Measurements from ENCODE around the gene FGF8.

FGF8 gene

GRCh38 chr10:101775273-101776160 is at the start of gene FGF8:
TSS of gene FGF8 (minus strand) at chr10:101776114. CDS start at chr10:101775900, 214 bp downstream.
- H3K4me3 ChIP-seq (ENCODE audit: low read depth, low read length), result no peak within 1 kb of the TSS
- in situ Hi-C loops (cut with HindIII; ENCODE audit: low sequenced_read_pairs), result no loop called here
- no peak for TF ChIP-seq CTCF (IDR thresholded peaks at IDR 0.05; ENCODE audit: low read depth, low read length, missing control alignments)
- no peak for DNase-seq (ENCODE audit: low read depth)

- H3K4me3 ChIP-seq (ENCODE audit: low read depth, low read length), result no peak overlapping the region
- no peak for TF ChIP-seq CTCF (IDR thresholded peaks at IDR 0.05; ENCODE audit: low read depth, low read length, missing control alignments)
- DNase-seq (ENCODE audit: low read depth), result no peak
- in situ Hi-C loops (cut with HindIII; ENCODE audit: low sequenced_read_pairs), result no loop called here
Observed at GRCh38 chr10:101824736-101825135, 48.8 kb upstream of the FGF8 start.

GRCh38 chr10:101818872-101819633 is 43.1 kb upstream of the FGF8 start:
- peak overlapping the region; percentile 41 for H3K4me3 ChIP-seq (ENCODE audit: low read depth, low read length)
- in situ Hi-C loops (cut with HindIII; ENCODE audit: low sequenced_read_pairs), result loop anchor here (5.0 kb wide), 1 partner anchor 37 kb away; the partner anchor contains the start of gene NPM3
- no peak for TF ChIP-seq CTCF (IDR thresholded peaks at IDR 0.05; ENCODE audit: low read depth, low read length, missing control alignments)
- no peak for DNase-seq (ENCODE audit: low read depth)

- peak within 1 kb of the TSS; percentile 97 for H3K4me3 ChIP-seq (ENCODE audit: low read depth, low read length)
- DNase-seq (ENCODE audit: low read depth), result peak; percentile 100
- no peak for TF ChIP-seq CTCF (IDR thresholded peaks at IDR 0.05; ENCODE audit: low read depth, low read length, missing control alignments)
- in situ Hi-C loops (cut with HindIII; ENCODE audit: low sequenced_read_pairs), result loop anchor here (5.0 kb wide), 1 partner anchor 36 kb away; the partner anchor contains the start of gene NPM3
Observed at GRCh38 chr10:101818119-101818871, 42.4 kb upstream of the FGF8 start, which contains the start of gene OGA. TSS of gene OGA (minus strand) at chr10:101818444. CDS start at chr10:101818022, 422 bp downstream.

GRCh38 chr10:101817337-101818118 is 41.6 kb upstream of the FGF8 start:
- in situ Hi-C loops (cut with HindIII; ENCODE audit: low sequenced_read_pairs), result loop anchor here (5.0 kb wide), 1 partner anchor 35 kb away; the partner anchor contains the start of gene NPM3
- peak; percentile 92 for DNase-seq (ENCODE audit: low read depth)

More at GRCh38 chr10:101817337-101818118, 41.6 kb upstream of the FGF8 start:
- no peak for TF ChIP-seq CTCF (IDR thresholded peaks at IDR 0.05; ENCODE audit: low read depth, low read length, missing control alignments)
- H3K4me3 ChIP-seq (ENCODE audit: low read depth, low read length), result peak overlapping the region; percentile 97
